Activated CD4-positive, alpha-beta T cell treated with anti-CD3 and anti-CD28 coated beads, Interleukin-2, amount 10 ng/mL, durations not matched to agents 7 days and 5 days (primary cell): ENCODE results near the gene SPSB3. TPM values are rescaled to one million over a fixed set of nuclear protein-coding genes. Genes with fewer than 3 reads are reported as not detected.
A peak's percentile ranks its signal among the peaks of the same experiment; 100 is the strongest.

Source experiments
- CTCF ChIA-PET: fragments of 350-600 bp; sonication (Branson Sonifier 250); formaldehyde crosslinking; loops from one replicate; lab custom pipeline; 2021; ENCODE audit warnings: antibody characterized with exemption; lab: Charles Lee
- POLR2A ChIA-PET: fragments of 350-600 bp; sonication (Branson Sonifier 250); formaldehyde crosslinking; loops from one replicate; lab custom pipeline; 2021; ENCODE audit warnings: antibody characterized with exemption; lab: Charles Lee
- DNase-seq: peaks from one replicate; pipeline ENCODE4 v3.0.0-alpha.2; 2020
- H3K27ac Mint-ChIP-seq: one replicate; pipeline ENCODE4 v1.8.0; 2021; ENCODE audit warnings: mild to moderate bottlenecking, moderate library complexity, mixed read lengths
- H3K27me3 Mint-ChIP-seq: one replicate; pipeline ENCODE4 v1.8.0; 2021; ENCODE audit warnings: mixed read lengths
- H3K36me3 Mint-ChIP-seq: one replicate; pipeline ENCODE4 v1.8.0; 2021; ENCODE audit warnings: low read depth, mixed read lengths
- H3K4me1 Mint-ChIP-seq: one replicate; pipeline ENCODE4 v1.8.0; 2021; ENCODE audit warnings: mixed read lengths
- H3K4me3 Mint-ChIP-seq: one replicate; pipeline ENCODE4 v1.8.0; 2021; ENCODE audit warnings: mild to moderate bottlenecking, moderate library complexity, mixed read lengths
- H3K9me3 Mint-ChIP-seq: one replicate; pipeline ENCODE4 v1.8.0; 2021; ENCODE audit warnings: mixed read lengths
- total RNA-seq, 2 experiments: library from RNA; stranded (reverse); gene quantifications; one replicate each; pipeline ENCODE4 v1.2.3, GENCODE V29; 2021

Gene SPSB3
- total RNA-seq, 2 experiments from 2014 or later, result 38.0 to 42.9 TPM

DNA sequence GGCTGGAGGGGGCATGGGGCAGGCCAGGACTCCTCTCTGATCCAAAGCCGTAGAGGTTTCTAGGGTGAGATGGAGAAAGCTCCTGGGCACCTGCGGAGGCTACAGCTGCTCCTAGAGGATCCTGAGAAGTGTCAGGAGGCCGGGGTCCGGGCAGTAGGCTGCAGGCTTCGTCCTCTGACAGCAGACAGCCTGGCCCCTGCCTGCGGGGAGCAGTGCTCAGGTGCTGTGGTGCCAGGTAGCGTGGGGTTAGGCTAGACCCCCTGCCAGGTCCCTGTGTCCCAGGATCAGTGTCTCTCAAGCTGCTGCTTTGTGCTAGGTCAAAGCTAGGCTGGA lies 8.0 kb downstream of the SPSB3 start:
- no peaks in the 10 kb centered on the region for H3K27me3 Mint-ChIP-seq
- DNase-seq, result no peak
- H3K4me1 Mint-ChIP-seq, result peaks cover 13% of the 10 kb centered on the region
- H3K27ac Mint-ChIP-seq, result no peak overlapping the region
- peaks cover 14% of the 10 kb centered on the region for H3K36me3 Mint-ChIP-seq
- ChIA-PET CTCF (interaction anchor here (0.7 to 1.7 kb wide), 5 partner anchors 9 to 74 kb away, joined by 3 to 6 read pairs (median 4); partner anchors contain the start of genes MAPK8IP3, NUBP2 and SPSB3), POLR2A (interaction anchor here (1.2 kb wide), 1 partner anchor 8 kb away, joined by 5 read pairs; the partner anchor contains the start of genes NUBP2 and SPSB3)
- peak overlapping the region; percentile 86 for H3K4me3 Mint-ChIP-seq
- no peaks in the 10 kb centered on the region for H3K9me3 Mint-ChIP-seq

DNA sequence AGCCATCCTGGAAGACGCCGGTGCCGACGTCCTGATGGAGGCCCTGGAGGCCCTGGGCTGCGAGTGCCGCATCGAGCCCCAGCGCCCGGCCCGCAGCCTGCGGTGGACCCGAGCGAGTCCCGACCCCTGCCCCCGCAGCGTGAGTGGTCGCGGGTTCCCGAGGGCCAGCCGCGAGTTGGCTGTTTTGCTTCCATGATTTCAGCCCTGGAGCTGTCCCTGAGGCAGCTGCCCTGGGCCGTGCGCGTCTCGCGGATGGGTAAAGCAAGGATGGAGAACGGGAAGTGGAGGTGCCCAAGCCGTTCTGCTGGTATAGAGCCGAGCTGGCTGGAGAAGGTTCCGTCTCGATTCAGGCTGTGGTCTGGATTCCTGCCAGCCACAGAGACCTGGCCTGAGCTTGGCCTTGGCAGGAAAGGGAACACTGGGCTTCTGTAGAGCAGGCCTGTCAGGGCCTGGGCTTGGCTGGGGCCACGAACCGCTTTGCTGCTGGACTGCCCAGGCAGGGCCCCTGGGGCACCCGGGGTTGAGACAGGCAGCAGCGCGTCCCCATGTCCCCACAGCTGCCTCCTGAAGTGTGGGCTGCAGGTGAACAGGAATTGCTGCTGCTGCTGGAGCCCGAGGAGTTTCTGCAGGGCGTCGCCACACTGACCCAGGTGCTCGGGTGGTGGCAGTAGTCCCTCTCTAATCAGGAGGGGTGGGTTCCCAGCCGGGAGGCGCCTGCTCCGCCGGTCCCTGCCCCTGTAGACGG lies 8.5 kb downstream of the SPSB3 start:
- DNase-seq, result peak; percentile 29
- Mint-ChIP-seq H3K27ac (peak overlapping the region; percentile 81), H3K36me3 (peaks cover 14% of the 10 kb centered on the region), H3K9me3 (no peaks in the 10 kb centered on the region), H3K27me3 (no peaks in the 10 kb centered on the region), H3K4me3 (peak overlapping the region; percentile 86), H3K4me1 (peaks cover 13% of the 10 kb centered on the region)
- ChIA-PET CTCF (interaction anchor here (0.6 to 1.7 kb wide), 7 partner anchors 9 to 162 kb away, joined by 3 to 6 read pairs (median 3); partner anchors contain the start of genes MAPK8IP3, NUBP2 and SPSB3), POLR2A (interaction anchor here (1.2 kb wide), 1 partner anchor 9 kb away, joined by 5 read pairs; the partner anchor contains the start of genes NUBP2 and SPSB3)

DNA sequence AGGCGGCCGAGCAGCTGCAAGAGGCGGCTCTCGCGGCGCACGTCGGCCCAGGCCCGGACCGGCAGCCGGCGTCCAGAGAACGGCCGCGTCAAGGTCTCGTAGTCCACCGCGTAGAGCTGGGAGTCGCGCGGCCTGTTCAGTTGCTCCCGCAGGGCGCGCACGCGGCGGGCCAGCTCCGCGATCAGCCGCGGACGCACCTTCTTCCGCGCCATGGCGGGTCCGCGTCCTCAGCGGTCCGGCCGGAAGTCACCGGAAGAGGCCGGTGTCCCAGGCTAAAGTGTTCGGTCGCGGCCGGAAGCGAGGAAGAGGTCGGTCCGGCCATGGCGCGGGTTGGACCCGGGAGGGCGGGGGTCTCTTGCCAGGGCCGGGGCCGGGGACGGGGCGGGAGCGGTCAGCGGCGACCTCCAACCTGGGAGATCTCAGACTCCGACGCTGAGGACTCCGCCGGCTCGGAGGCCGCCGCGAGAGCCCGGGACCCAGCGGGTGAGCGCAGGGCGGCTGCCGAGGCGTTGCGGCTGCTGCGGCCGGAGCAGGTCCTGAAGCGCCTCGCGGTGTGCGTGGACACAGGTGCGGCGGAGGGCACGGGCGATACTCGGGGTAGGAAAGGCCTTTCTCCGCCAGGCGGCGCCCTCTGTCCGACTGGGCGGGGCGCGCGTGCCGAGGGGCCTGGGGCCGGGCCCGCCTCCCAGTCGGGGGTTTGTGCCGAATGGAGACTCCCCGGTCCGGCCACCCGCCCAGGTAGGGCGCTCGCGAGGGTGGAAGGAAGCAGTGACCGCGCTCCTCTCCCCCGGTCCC lies 9.3 kb downstream of the SPSB3 start, which contains the start of gene MRPS34:
Gene MRPS34, minus strand, starts transcription at position 227 of the 795 bp plus-strand sequence. Its CDS starts 15 bp downstream, at position 212.
- POLR2A ChIA-PET, result interaction anchor here (1.4 kb wide), 1 partner anchor 9 kb away, joined by 6 read pairs; the partner anchor contains the start of genes NUBP2 and SPSB3
- Mint-ChIP-seq H3K4me3 (peak within 1 kb of the TSS; percentile 86), H3K36me3 (peaks cover 15% of the 10 kb centered on the region), H3K9me3 (no peaks in the 10 kb centered on the region), H3K4me1 (peaks cover 13% of the 10 kb centered on the region), H3K27me3 (no peaks in the 10 kb centered on the region), H3K27ac (peak within 1 kb of the TSS; percentile 96)
- CTCF ChIA-PET, result interaction anchor here (0.9 to 2.4 kb wide), 6 partner anchors 9 to 474 kb away, joined by 3 to 14 read pairs (median 4); partner anchors contain the start of genes MAPK8IP3, NUBP2 and SPSB3
- peak; percentile 81 for DNase-seq

DNA sequence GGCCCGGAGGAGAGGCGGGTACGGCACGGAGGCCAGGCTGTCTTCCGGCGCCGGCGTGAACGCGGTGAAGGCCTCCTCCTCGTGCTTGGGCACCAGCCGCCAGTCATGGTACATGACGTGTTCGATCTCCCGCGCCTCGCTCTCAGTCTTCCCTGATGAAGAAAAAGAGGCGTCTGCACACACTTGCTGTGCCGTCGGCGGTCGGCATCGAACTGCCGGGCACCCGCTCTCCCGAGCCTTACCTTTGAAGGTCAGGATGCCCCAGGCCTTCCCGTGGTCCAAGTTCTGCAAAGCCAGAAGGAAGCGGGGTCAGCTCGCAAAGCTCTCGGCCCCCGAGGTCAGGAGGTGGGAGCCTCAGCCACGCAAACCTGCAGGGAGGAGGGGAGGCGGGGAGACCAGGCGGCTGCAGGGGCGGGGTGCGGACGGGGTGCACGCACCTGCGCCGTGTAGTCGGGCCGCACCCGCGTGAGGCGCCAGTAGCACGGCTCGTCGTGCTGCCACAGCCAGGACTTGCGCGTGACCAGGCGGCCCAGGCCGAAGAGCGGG lies 9.9 kb downstream of the SPSB3 start, which contains the start of gene EME2:
Gene EME2, plus strand, starts transcription at position 449 of the 546 bp plus-strand sequence. CDS start 418 bp downstream, outside the sequence.
- Mint-ChIP-seq H3K9me3 (no peaks in the 10 kb centered on the region), H3K4me1 (peaks cover 13% of the 10 kb centered on the region), H3K36me3 (peaks cover 19% of the 10 kb centered on the region), H3K4me3 (peak within 1 kb of the TSS; percentile 86), H3K27ac (peak within 1 kb of the TSS; percentile 96), H3K27me3 (no peaks in the 10 kb centered on the region)
- peak; percentile 59 for DNase-seq
- ChIA-PET POLR2A (interaction anchor here (1.4 kb wide), 1 partner anchor 10 kb away, joined by 6 read pairs; the partner anchor contains the start of genes NUBP2 and SPSB3), CTCF (interaction anchor here (1.0 to 2.4 kb wide), 3 partner anchors 10 to 475 kb away, joined by 3 to 14 read pairs (median 8); partner anchors contain the start of genes MAPK8IP3, NUBP2 and SPSB3)

DNA sequence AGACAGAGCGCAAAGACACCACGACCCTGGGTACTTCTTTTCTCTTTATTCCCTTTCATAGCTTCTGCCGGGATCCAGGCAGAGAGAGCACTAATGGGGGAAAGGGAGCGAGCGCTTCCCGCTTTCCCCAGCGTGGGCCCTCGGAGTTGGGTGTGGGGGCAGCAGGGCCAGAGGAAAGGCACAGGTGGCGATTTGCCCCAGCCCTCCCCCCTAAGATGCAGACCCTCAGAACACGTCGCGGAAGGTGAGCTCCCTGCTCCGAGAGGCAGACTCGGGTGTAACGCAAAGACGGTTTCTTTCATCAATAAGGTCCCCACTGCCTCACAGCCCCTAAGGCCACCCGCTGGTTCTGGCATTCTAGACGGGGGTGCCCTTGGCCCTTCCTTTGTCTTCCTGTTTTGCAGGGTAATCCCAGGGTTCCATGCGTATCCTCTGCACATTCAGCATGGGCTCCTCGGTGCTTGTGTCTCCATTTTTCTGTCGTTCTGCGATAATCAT lies 10.5 kb downstream of the SPSB3 start:
- DNase-seq, result no peak
- POLR2A ChIA-PET, result interaction anchor here (1.4 kb wide), 1 partner anchor 11 kb away, joined by 6 read pairs; the partner anchor contains the start of genes NUBP2 and SPSB3
- peaks cover 13% of the 10 kb centered on the region for H3K4me1 Mint-ChIP-seq
- H3K27me3 Mint-ChIP-seq, result no peaks in the 10 kb centered on the region
- CTCF ChIA-PET, result interaction anchor here (1.0 to 2.4 kb wide), 2 partner anchors 11 to 476 kb away, joined by 3 to 14 read pairs; partner anchors contain the start of genes NUBP2 and SPSB3
- peaks cover 19% of the 10 kb centered on the region for H3K36me3 Mint-ChIP-seq
- peak overlapping the region; percentile 93 for H3K27ac Mint-ChIP-seq
- H3K9me3 Mint-ChIP-seq, result no peaks in the 10 kb centered on the region
- H3K4me3 Mint-ChIP-seq, result peak overlapping the region; percentile 86

DNA sequence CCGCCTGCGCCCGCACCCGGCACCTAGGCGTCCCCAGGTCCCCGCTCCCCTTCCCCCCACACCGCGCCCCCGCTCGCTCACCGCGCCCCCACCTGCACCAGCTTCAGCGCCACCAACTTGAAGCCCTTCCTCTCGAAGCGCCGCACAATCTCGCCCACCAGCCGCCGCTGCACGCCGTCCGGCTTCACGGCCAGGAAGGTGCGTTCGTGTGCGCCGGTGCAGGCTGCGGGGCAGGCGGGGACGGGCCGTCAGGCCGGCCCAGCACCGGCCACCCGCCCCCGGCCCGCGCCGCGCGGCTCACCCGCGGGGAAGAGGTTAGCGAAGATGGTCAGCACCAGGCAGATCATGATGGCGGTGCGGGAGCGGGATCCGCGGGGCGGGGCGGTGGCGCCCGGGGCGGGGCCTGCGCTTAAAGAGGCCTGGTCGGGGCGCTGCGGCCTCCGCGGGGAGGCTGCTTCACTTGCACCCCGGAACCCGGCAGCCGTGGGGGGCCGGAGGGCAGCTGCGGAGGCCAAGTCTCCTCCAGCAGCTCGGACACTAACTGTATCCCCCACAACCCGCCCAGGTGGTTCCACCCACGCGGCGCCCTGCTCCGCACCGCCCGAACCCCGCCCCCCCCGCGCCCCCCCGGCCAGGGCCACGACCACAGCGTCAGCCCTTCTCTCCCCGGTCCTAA lies 11.0 kb downstream of the SPSB3 start, which contains the start of gene NME3:
Gene NME3, minus strand, starts transcription at position 356 of the 676 bp plus-strand sequence. Its CDS starts 9 bp downstream, at position 347.
- Mint-ChIP-seq H3K27ac (peak within 1 kb of the TSS; percentile 93), H3K9me3 (no peaks in the 10 kb centered on the region), H3K36me3 (peaks cover 16% of the 10 kb centered on the region), H3K27me3 (no peaks in the 10 kb centered on the region), H3K4me1 (peaks cover 13% of the 10 kb centered on the region), H3K4me3 (peak within 1 kb of the TSS; percentile 86)
- CTCF ChIA-PET, result interaction anchor here (1.0 to 2.4 kb wide), 3 partner anchors 11 to 233 kb away, joined by 3 to 14 read pairs (median 3); partner anchors contain the start of genes NUBP2 and SPSB3
- peak; percentile 76 for DNase-seq
- POLR2A ChIA-PET, result no interaction called here

DNA sequence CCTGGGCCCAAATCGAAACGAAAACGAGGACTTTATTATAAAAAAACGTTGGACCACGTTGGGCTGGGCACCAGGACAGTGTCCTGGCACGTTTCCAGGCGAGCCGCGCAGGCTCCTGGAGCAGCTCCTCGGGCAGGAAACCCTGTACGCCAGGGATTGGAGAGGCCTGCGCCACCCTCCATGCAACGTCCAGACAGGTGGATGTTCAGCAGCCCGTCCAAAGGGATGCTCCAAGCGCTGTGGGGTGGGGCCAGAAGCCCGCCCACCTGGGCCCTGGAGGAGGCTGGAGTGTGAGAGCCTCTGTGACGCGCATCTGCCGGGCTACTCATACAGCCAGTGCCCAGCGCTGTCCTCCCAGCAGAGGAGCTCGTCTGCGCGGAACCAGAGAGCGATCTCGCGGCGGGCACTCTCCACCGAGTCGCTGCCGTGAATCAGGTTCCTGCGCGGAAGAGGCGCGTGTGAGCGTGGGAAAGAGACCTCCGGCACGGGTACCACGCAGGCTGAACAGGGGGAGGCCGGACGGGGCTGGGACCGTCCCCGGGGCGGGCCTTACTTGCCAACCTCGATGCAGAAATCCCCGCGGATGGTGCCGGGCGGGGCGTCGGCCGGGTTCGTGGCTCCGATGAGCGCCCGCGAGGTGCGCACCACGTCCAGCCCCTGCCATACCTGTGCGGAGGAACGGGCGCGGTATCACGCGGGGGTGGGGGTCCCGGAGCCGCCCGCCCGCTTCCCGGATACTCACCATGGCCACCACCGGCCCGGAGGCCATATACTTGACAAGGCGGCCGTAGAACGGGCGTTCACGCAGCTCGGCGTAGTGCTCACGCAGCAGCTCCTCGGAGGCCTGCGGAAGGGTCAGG lies 11.8 kb downstream of the SPSB3 start:
- peak overlapping the region; percentile 86 for H3K4me3 Mint-ChIP-seq
- no peaks in the 10 kb centered on the region for H3K9me3 Mint-ChIP-seq
- ChIA-PET POLR2A (interaction anchor here (0.6 kb wide), 1 partner anchor 1112 kb away, joined by 4 read pairs; the partner anchor contains the start of gene FLYWCH2), CTCF (interaction anchor here (1.0 to 1.4 kb wide), 2 partner anchors 12 to 234 kb away, joined by 3 read pairs; no protein-coding TSS in a partner anchor)
- peak overlapping the region; percentile 69 for H3K27ac Mint-ChIP-seq
- peaks cover 13% of the 10 kb centered on the region for H3K4me1 Mint-ChIP-seq
- no peaks in the 10 kb centered on the region for H3K27me3 Mint-ChIP-seq
- peak; percentile 37 for DNase-seq
- H3K36me3 Mint-ChIP-seq, result peaks cover 16% of the 10 kb centered on the region

DNA sequence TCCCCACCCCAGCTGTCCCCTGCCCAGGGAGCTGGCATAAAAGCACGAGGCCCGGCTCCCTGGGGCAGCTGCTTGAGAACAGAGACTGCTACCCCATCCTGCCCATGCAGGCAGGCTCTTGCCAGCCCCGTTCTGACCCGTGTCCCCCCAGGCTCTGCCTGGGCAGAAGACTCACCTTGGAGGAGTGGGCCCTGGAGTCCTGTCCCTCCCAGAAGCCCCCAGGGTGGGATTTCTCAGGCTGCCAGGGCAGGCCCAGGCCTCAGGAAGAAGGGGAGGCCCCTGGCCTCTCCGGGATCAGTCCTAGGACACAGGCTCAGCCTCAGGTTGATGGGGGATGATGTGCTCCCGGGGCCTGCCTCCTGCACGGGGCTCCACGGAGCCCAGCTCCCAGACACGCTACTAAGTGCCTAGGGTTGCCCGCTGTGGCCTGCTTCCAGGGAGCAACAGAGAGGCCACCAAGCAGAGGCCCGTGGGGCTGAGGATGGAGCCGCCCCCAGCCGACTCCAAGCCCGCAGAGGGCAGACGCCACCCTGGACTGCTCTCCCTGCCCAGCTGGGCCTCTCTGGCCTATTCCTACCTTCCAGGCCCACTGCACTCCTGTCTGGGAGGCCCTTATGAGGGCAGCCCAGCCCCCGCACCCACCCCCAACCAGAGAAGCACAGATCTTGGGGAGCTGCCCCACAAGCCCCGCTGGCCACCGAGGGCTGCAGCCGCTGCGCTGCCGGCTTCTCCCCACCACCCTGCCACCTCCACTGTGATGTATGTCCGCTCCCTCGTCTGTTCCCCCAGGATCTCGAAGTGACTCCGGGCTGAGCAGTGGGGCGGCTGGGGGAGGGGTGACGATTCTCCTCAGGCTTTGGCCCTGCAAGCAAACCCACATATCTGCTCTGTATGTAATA lies 12.7 kb downstream of the SPSB3 start:
- DNase-seq, result no peak
- Mint-ChIP-seq H3K4me1 (peaks cover 10% of the 10 kb centered on the region), H3K4me3 (peak overlapping the region; percentile 86), H3K9me3 (no peaks in the 10 kb centered on the region), H3K27me3 (no peaks in the 10 kb centered on the region), H3K36me3 (peaks cover 16% of the 10 kb centered on the region), H3K27ac (peak overlapping the region; percentile 60)
- POLR2A ChIA-PET, result interaction anchor here (0.6 kb wide), 1 partner anchor 1113 kb away, joined by 4 read pairs; the partner anchor contains the start of gene FLYWCH2
- CTCF ChIA-PET, result interaction anchor here (1.0 to 1.4 kb wide), 2 partner anchors 11 to 235 kb away, joined by 3 read pairs; no protein-coding TSS in a partner anchor

DNA sequence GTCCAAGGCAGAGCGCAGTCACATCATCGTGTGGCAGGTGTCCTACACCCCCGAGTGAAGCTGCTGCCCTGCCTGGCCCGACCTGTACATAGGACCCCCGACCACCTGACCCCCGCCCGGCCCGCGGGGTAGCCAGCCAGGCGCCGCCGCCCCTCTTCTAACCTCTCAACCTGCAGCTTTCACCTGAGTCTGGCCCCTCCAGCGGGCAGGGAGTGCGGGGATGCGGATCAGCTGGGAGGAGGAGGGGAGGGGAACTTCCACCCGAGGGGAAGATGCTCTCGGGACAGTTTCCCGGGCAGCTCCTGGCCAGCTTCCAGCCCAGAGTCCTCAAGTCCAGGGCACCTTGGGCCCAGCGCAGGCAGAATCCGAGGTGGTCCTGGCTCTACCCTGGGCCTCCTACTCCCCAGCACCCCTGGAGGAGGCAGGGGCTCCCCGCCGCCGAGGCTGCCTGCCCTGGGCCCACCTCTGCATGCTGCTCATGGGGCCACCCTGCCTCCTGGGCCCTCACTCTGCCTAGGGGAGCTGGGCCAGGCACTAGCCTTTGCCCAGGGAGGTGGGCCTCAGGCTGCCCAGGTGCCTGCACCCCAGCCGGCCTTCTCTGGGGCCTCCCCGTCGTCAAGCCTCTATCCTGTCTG lies 13.5 kb downstream of the SPSB3 start:
- Mint-ChIP-seq H3K27me3 (no peaks in the 10 kb centered on the region), H3K4me3 (no peak overlapping the region), H3K4me1 (peaks cover 8% of the 10 kb centered on the region), H3K9me3 (no peaks in the 10 kb centered on the region), H3K36me3 (peaks cover 16% of the 10 kb centered on the region), H3K27ac (no peak overlapping the region)
- CTCF ChIA-PET, result interaction anchor here (0.7 kb wide), 1 partner anchor 14 kb away, joined by 3 read pairs; the partner anchor contains the start of genes NUBP2 and SPSB3
- POLR2A ChIA-PET, result no interaction called here
- no peak for DNase-seq
